Measurements from ENCODE around the gene NOS1AP. TPM values are rescaled to one million over a fixed set of nuclear protein-coding genes. Genes with fewer than 3 reads are reported as not detected.

The NOS1AP gene
- total RNA-seq, 1 experiment from 2014 or later: 0.51 TPM

- no peak overlapping the region for H3K27ac ChIP-seq
- no peaks in the 10 kb centered on the region for H3K9me3 ChIP-seq (replicated peaks)
- no peaks in the 10 kb centered on the region for H3K36me3 ChIP-seq
- no peaks in the 10 kb centered on the region for H3K4me1 ChIP-seq
- no peak for DNase-seq
- no peaks in the 10 kb centered on the region for H3K27me3 ChIP-seq
- no peak overlapping the region for H3K4me3 ChIP-seq
These were observed 202.5 kb downstream of the NOS1AP start for GRCh38 chr1:162271972-162272371.

GRCh38 chr1:162272419-162272818, 202.9 kb downstream of the NOS1AP start:
- Histone ChIP-seq H3K4me3 (no peak overlapping the region), H3K9me3 (replicated peaks) (no peaks in the 10 kb centered on the region), H3K27me3 (no peaks in the 10 kb centered on the region), H3K27ac (no peak overlapping the region), H3K36me3 (no peaks in the 10 kb centered on the region), H3K4me1 (no peaks in the 10 kb centered on the region)
- no peak for DNase-seq

DNA sequence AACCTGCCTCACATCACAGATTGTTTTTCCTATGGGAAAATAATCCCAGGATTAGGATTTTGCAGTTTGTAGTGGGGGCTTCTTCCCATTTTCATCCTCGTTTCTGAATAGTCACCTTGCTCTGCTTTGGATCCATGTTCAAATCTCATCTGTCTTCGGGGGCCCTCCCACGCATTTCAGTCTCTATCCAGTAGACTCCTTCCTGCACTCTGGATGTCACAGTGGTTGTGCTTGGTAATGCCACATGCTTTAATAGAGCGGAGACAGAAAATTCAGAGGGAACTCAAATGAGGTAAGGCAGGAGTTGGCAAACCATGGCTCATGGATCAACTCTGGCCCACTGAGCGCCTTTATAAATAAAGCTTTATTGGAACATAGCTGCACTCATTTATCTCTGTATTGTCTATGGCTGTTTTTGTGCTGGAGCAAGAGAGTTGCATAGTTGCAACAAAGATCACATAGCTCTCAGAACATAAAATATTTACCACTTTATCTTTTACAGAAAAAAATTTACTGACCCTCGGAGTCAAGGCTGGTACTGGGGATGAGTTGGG, 206.2 kb downstream of the NOS1AP start:
- Histone ChIP-seq H3K27ac (no peak overlapping the region), H3K4me1 (no peaks in the 10 kb centered on the region), H3K36me3 (no peaks in the 10 kb centered on the region), H3K4me3 (no peak overlapping the region), H3K27me3 (no peaks in the 10 kb centered on the region), H3K9me3 (replicated peaks) (no peaks in the 10 kb centered on the region)
- no peak for DNase-seq

DNA sequence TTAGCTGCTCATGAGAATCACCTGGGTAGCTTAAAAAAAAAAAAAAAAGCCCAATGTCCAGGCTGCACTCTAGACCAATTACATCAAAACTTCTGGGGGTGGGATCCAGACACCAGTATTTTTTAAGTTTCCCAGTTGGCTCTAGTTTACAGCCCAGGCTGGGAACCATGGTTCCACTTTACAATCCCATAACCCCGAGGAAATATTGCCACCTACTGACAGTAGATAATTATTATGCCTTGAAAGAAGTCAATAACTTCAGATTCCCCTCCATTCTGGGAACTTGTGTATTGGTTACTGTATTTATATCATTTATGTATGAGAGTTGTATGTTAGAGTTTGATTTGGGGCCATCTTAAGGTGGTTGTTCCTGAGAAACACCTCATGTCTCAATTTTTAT, 207.0 kb downstream of the NOS1AP start:
- no peaks in the 10 kb centered on the region for H3K9me3 ChIP-seq (replicated peaks)
- peak in 1 of 2 experiments; percentile 61 for DNase-seq
- no peaks in the 10 kb centered on the region for H3K36me3 ChIP-seq
- H3K4me1 ChIP-seq: no peaks in the 10 kb centered on the region
- no peaks in the 10 kb centered on the region for H3K27me3 ChIP-seq
- H3K4me3 ChIP-seq: no peak overlapping the region
- no peak overlapping the region for H3K27ac ChIP-seq

GRCh38 chr1:162279136-162279498, 209.6 kb downstream of the NOS1AP start:
- Histone ChIP-seq H3K27ac (no peak overlapping the region), H3K27me3 (no peaks in the 10 kb centered on the region), H3K4me1 (no peaks in the 10 kb centered on the region), H3K9me3 (replicated peaks) (no peaks in the 10 kb centered on the region), H3K4me3 (no peak overlapping the region), H3K36me3 (no peaks in the 10 kb centered on the region)
- DNase-seq: no peak

GRCh38 chr1:162281426-162281825, 211.9 kb downstream of the NOS1AP start:
- H3K9me3 ChIP-seq (replicated peaks): no peaks in the 10 kb centered on the region

DNA sequence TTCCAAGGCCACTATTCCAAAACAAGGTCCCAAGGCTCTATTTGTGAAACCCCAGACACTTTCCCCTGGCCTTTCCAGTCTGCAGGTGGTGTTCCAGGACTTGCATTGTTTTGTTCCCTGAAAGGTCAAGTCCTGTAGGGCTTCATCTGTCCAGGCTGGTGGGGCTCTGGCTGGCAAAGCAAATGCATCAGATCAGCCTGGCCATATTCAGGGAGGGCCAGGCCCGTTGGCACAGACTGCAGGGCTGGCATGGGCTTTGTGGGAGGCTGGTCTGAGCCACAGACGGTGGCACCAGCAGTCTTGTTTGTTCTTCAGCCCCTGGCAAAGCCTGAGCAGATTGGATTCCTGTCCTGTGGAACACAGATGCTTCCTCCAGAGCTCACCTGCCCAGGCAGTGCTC, 214.2 kb downstream of the NOS1AP start:
- Histone ChIP-seq H3K36me3 (no peaks in the 10 kb centered on the region), H3K27ac (no peak overlapping the region), H3K4me1 (no peaks in the 10 kb centered on the region), H3K4me3 (no peak overlapping the region), H3K27me3 (no peaks in the 10 kb centered on the region), H3K9me3 (replicated peaks) (no peaks in the 10 kb centered on the region)
- no peak for DNase-seq

More at GRCh38 chr1:162281426-162281825, 211.9 kb downstream of the NOS1AP start:
- no peaks in the 10 kb centered on the region for H3K4me1 ChIP-seq
- H3K27me3 ChIP-seq: no peaks in the 10 kb centered on the region
- DNase-seq: no peak
- H3K27ac ChIP-seq: no peak overlapping the region
- no peaks in the 10 kb centered on the region for H3K36me3 ChIP-seq
- H3K4me3 ChIP-seq: no peak overlapping the region

DNA sequence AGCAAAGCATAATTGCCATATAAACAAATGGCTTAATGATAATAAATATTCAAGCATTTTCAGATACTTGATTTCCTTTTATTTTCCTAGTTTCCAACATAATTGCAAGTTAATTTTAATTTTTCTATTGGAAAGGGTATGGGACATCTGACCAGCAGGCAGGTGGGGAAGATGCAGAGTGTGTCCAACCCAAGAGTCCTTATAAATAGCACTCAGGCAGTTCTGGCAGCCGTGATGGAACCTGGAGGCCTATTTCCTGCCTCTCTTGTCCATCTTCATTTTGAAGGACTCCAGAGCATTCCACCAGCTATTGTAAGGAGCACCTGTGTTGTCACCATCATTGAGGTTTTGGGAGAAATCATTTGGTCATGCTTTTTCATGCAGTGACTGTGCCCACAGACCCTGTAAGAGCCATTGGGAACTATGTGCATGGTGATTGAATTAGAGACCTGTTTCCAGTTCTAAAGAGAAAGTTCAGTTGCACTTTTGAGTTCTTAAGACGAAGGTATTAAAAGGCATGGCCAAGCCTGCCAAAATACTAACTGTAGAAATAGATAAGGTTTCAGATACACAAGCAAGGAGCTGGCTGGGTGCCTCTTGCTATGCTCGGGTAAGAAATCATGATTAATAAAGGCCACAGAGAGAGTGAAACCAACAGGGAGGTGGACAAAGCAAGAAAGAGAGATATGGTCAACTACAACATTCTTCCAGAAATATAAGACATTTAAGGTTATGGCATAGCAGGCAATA, 214.9 kb downstream of the NOS1AP start:
- DNase-seq: no peak
- Histone ChIP-seq H3K27me3 (no peaks in the 10 kb centered on the region), H3K27ac (no peak overlapping the region), H3K36me3 (no peaks in the 10 kb centered on the region), H3K4me3 (no peak overlapping the region), H3K9me3 (replicated peaks) (no peaks in the 10 kb centered on the region), H3K4me1 (no peaks in the 10 kb centered on the region)

- no peaks in the 10 kb centered on the region for H3K9me3 ChIP-seq (replicated peaks)
- peak in 1 of 2 experiments; percentile 9 for DNase-seq
- no peak overlapping the region for H3K27ac ChIP-seq
- H3K27me3 ChIP-seq: no peaks in the 10 kb centered on the region
- no peaks in the 10 kb centered on the region for H3K4me1 ChIP-seq
- no peaks in the 10 kb centered on the region for H3K36me3 ChIP-seq
- H3K4me3 ChIP-seq: no peak overlapping the region
These were observed 215.7 kb downstream of the NOS1AP start for GRCh38 chr1:162285149-162285561.

DNA sequence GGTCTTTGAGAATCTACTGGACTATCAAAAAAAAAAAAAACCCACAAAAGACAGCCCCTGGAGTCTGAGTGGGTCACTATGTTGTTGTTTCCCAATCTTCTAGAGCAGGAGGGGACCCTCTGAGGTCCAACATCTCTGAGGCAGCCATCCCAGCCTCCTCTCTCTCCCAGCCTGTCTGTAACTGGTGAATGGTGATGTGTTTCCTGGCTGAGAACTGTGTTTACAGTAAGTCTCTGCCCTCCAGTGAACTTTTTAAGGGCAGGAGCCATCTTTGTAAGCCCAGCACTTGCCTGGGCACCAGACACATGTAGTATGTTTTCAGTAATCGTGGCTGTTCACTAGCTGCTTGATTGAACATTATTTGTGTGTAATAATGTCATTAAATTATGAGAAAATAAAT, 221.5 kb downstream of the NOS1AP start:
- no peak for DNase-seq
- H3K27me3 ChIP-seq: no peaks in the 10 kb centered on the region
- no peaks in the 10 kb centered on the region for H3K36me3 ChIP-seq
- no peak overlapping the region for H3K27ac ChIP-seq
- H3K4me1 ChIP-seq: no peaks in the 10 kb centered on the region
- H3K4me3 ChIP-seq: no peak overlapping the region
- no peaks in the 10 kb centered on the region for H3K9me3 ChIP-seq (replicated peaks)

GRCh38 chr1:162292422-162292849, 222.9 kb downstream of the NOS1AP start:
- no peaks in the 10 kb centered on the region for H3K4me1 ChIP-seq
- H3K27ac ChIP-seq: no peak overlapping the region
- H3K27me3 ChIP-seq: no peaks in the 10 kb centered on the region
- no peaks in the 10 kb centered on the region for H3K36me3 ChIP-seq
- no peak for DNase-seq
- H3K9me3 ChIP-seq (replicated peaks): no peaks in the 10 kb centered on the region
- no peak overlapping the region for H3K4me3 ChIP-seq

GRCh38 chr1:162293073-162293692, 223.7 kb downstream of the NOS1AP start:
- no peak for DNase-seq
- Histone ChIP-seq H3K9me3 (replicated peaks) (no peaks in the 10 kb centered on the region), H3K4me3 (no peak overlapping the region), H3K27ac (no peak overlapping the region), H3K4me1 (no peaks in the 10 kb centered on the region), H3K36me3 (no peaks in the 10 kb centered on the region), H3K27me3 (no peaks in the 10 kb centered on the region)

DNA sequence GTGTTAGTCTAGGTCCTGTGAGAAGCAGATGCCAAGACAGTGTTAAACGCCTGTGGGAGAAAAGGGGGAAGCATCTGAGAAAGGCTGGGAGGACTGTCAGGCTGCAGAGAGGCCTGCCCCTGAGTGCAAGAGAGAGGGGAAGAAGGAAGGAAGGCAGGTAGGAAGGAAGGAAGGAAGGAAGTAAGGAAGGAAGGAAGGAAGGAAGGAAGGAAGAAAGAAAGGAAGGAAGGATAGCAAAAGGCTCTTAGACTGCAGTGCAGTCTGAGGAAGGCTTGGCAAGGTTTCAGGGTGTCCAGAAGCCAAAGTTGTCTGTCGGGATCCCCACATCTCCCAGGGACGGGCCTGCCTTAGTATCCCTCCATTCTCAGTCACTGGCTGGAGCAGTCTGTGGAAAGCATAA, 224.5 kb downstream of the NOS1AP start:
- Histone ChIP-seq H3K27me3 (no peaks in the 10 kb centered on the region), H3K27ac (no peak overlapping the region), H3K36me3 (no peaks in the 10 kb centered on the region), H3K4me1 (no peaks in the 10 kb centered on the region), H3K9me3 (replicated peaks) (no peaks in the 10 kb centered on the region), H3K4me3 (no peak overlapping the region)
- no peak for DNase-seq

- no peaks in the 10 kb centered on the region for H3K36me3 ChIP-seq
- DNase-seq: no peak
- no peak overlapping the region for H3K27ac ChIP-seq
- no peaks in the 10 kb centered on the region for H3K27me3 ChIP-seq
- no peak overlapping the region for H3K4me3 ChIP-seq
- no peaks in the 10 kb centered on the region for H3K9me3 ChIP-seq (replicated peaks)
- H3K4me1 ChIP-seq: no peaks in the 10 kb centered on the region
These were observed 227.7 kb downstream of the NOS1AP start for GRCh38 chr1:162297208-162297607.

DNA sequence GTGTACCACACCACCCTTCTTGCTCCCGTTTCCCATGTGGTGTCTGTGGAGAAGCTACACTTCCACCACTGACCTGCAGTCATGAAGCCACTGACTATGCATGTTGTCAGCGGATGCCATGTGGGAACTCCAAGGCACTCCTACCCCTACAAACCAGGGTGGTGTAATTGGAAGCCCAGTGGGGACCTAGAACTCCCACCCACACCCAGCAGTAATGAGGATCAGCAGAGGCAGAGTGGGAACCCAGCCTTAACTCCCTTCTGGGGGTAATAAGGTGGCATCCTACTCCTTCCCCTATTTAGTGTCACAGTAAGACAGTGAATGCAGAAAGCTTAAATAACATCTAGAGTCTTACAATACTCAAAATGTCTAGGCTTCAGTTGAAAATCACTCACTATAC, 228.8 kb downstream of the NOS1AP start:
- H3K27ac ChIP-seq: no peak overlapping the region
- no peaks in the 10 kb centered on the region for H3K9me3 ChIP-seq (replicated peaks)
- H3K4me3 ChIP-seq: no peak overlapping the region
- no peaks in the 10 kb centered on the region for H3K36me3 ChIP-seq
- H3K4me1 ChIP-seq: no peaks in the 10 kb centered on the region
- no peak for DNase-seq
- no peaks in the 10 kb centered on the region for H3K27me3 ChIP-seq
